Keratinocyte (primary cell): ENCODE measurements around the gene GBP4. TPM values are rescaled to one million over a fixed set of nuclear protein-coding genes. Genes with fewer than 3 reads are reported as not detected.

Experiments
- DNase-seq: peaks from one replicate; pipeline ENCODE4 v3.0.0-alpha.2; 2011; ENCODE audit warnings: low read depth, missing footprints, low spot score
- FAIRE-seq: peaks from 2 replicates; lab custom pipeline; 2011; peaks lifted over from hg19 to GRCh38; lab: Jason Lieb, UNC
- H2AFZ ChIP-seq: 2 replicates; pipeline ENCODE4 v1.6.0; 2012; ENCODE audit warnings: low read length, control low read depth, inconsistent platforms; ENCODE audit not compliant: control insufficient read depth
- H3K27ac ChIP-seq: 2 replicates; pipeline ENCODE4 v1.5.1; 2011; ENCODE audit warnings: low read length; ENCODE audit not compliant: control insufficient read depth, insufficient read depth
- H3K27me3 ChIP-seq: 3 replicates; pipeline ENCODE4 v1.6.0; 2011; ENCODE audit warnings: low read length; ENCODE audit not compliant: control insufficient read depth, insufficient read depth; ENCODE audit errors: extremely low read depth
- H3K36me3 ChIP-seq, 2 experiments: 2 replicates in 1 of 2; 3 replicates in 1 of 2; pipeline ENCODE4 v1.5.1; 2011; ENCODE audit warnings: low read length in 2 of 2, mild to moderate bottlenecking in 1 of 2; ENCODE audit not compliant: control insufficient read depth in 2 of 2, insufficient read depth in 2 of 2; ENCODE audit errors: extremely low read depth in 1 of 2
- H3K4me1 ChIP-seq: 3 replicates; pipeline ENCODE4 v1.5.1; 2011; ENCODE audit warnings: low read length; ENCODE audit not compliant: control insufficient read depth, insufficient read depth; ENCODE audit errors: extremely low read depth
- H3K4me2 ChIP-seq: 3 replicates; pipeline ENCODE4 v1.6.0; 2011; ENCODE audit warnings: low read depth, low read length; ENCODE audit not compliant: control insufficient read depth, insufficient read depth; ENCODE audit errors: extremely low read depth
- H3K4me3 ChIP-seq, 3 experiments: fragments of 200-600 bp in 1 of 3; sonication (generic) in 1 of 3; 2 replicates in 2 of 3; 3 replicates in 1 of 3; pipeline ENCODE4 v1.5.1; 2011 to 2016; ENCODE audit warnings: low read length in 3 of 3, mild to moderate bottlenecking in 3 of 3, control low read depth in 2 of 3, inconsistent platforms in 1 of 3, low read depth in 1 of 3, mixed read lengths in 1 of 3, mixed run types in 1 of 3, moderate library complexity in 1 of 3; ENCODE audit not compliant: control insufficient read depth in 2 of 3, insufficient read depth in 2 of 3; ENCODE audit errors: extremely low read depth in 1 of 3
- H3K79me2 ChIP-seq: 2 replicates; pipeline ENCODE4 v1.6.0; 2012; ENCODE audit warnings: low read length; ENCODE audit not compliant: control insufficient read depth, insufficient read depth
- H3K9ac ChIP-seq: 3 replicates; pipeline ENCODE4 v1.6.0; 2011; ENCODE audit warnings: low read length; ENCODE audit not compliant: control insufficient read depth, insufficient read depth; ENCODE audit errors: extremely low read depth
- H3K9me1 ChIP-seq: 3 replicates; pipeline ENCODE4 v1.6.0; 2011; ENCODE audit warnings: low read length; ENCODE audit not compliant: control insufficient read depth, insufficient read depth; ENCODE audit errors: extremely low read depth
- H3K9me3 ChIP-seq: 2 replicates; pipeline ENCODE4 v1.5.1; 2012; ENCODE audit warnings: low read depth, low read length; ENCODE audit not compliant: control insufficient read depth
- H4K20me1 ChIP-seq: 3 replicates; pipeline ENCODE4 v1.6.0; 2011; ENCODE audit warnings: low read length; ENCODE audit not compliant: control insufficient read depth, insufficient read depth; ENCODE audit errors: extremely low read depth
- CTCF ChIP-seq, 3 experiments: IDR thresholded peaks in 1 of 3; conservative IDR thresholded peaks in 1 of 3; optimal IDR thresholded peaks in 1 of 3; 2 replicates in 2 of 3; 3 replicates in 1 of 3; pipeline versions ENCODE3 to v1.5.1; 2011; ENCODE audit warnings: low read length in 3 of 3, mild to moderate bottlenecking in 3 of 3, moderate library complexity in 2 of 3, control low read depth in 1 of 3, inconsistent platforms in 1 of 3; ENCODE audit not compliant: insufficient read depth in 2 of 3; ENCODE audit errors: extremely low read depth in 1 of 3
- EZH2 ChIP-seq: IDR thresholded peaks from one replicate; pipeline ENCODE4 v1.6.1; 2012; ENCODE audit warnings: inconsistent platforms, mild to moderate bottlenecking, low read length, moderate library complexity
- dilution Hi-C: fragments of 300-500 bp; cut with MboI; formaldehyde crosslinking; loops from one replicate; pipeline ENCODE4 v1.7.0; 2020; ENCODE audit warnings: low sequenced_read_pairs; ENCODE audit not compliant: extremely low pct_ligation_motif_present
- polyA plus RNA-seq, 5 experiments: library from polyadenylated mRNA; depleted of rRNA in 3 of 5; stranded (reverse) in 3 of 5; stranded (forward) in 1 of 5; unstranded in 1 of 5; fragments of >200 nt; gene quantifications; 1 replicate in 1 of 5; 2 replicates in 3 of 5; 3 replicates in 1 of 5; pipeline versions ENCODE4 v1.2.1 to v1.2.3, GENCODE V29; 2011 to 2012; ENCODE audit warnings: missing spikeins in 2 of 5, low read depth in 1 of 5, low replicate concordance in 1 of 5

The GBP4 gene
- polyA plus RNA-seq, 1 donor (not counting 4 experiments of a cell fraction or from before 2014, with no cell fraction given) = 0.01 TPM

DNA sequence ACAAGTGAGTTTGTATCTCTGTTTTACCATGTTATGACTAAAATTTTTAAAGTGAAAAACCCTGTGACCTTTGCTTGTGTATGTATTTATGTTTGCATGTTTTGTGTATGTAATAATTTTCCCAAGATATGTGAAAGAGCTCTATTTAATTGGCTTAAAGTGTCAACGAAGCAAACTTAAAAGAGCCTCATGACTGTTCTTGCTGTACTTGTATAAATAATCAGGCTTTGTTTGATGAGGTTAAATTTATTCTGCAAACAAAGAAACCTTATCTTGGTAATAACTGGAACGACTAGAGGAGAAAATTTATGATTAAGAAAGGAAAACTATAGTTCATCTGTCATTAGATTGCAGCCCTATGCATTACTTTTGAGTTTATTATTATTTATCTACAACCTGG lies 29.6 kb downstream of the GBP4 start:
- no peaks in the 10 kb centered on the region for H3K27me3 ChIP-seq
- H3K4me3 ChIP-seq = no peak overlapping the region
- H3K36me3 ChIP-seq = no peaks in the 10 kb centered on the region
- no peaks in the 10 kb centered on the region for H3K9me3 ChIP-seq
- no peak overlapping the region for H2AFZ ChIP-seq
- no peaks in the 10 kb centered on the region for H3K4me1 ChIP-seq
- H3K9me1 ChIP-seq = no peaks in the 10 kb centered on the region
- dilution Hi-C loops = no loop called here
- H3K79me2 ChIP-seq = no peaks in the 10 kb centered on the region
- no peak overlapping the region for H3K27ac ChIP-seq
- no peak overlapping the region for H3K9ac ChIP-seq
- H4K20me1 ChIP-seq = no peaks in the 10 kb centered on the region
- FAIRE-seq (no peak), DNase-seq (no peak)
- H3K4me2 ChIP-seq = no peak overlapping the region
- TF ChIP-seq EZH2 = no peak
- no peak for TF ChIP-seq CTCF (optimal IDR thresholded peaks at IDR 0.05 in 1 of 3, IDR thresholded peaks at IDR 0.05 in 1 of 3, conservative IDR thresholded peaks at IDR 0.05 in 1 of 3; ENCODE audit: extremely low read depth in 1 of 3, insufficient read depth in 2 of 3, low read length in 3 of 3)

DNA sequence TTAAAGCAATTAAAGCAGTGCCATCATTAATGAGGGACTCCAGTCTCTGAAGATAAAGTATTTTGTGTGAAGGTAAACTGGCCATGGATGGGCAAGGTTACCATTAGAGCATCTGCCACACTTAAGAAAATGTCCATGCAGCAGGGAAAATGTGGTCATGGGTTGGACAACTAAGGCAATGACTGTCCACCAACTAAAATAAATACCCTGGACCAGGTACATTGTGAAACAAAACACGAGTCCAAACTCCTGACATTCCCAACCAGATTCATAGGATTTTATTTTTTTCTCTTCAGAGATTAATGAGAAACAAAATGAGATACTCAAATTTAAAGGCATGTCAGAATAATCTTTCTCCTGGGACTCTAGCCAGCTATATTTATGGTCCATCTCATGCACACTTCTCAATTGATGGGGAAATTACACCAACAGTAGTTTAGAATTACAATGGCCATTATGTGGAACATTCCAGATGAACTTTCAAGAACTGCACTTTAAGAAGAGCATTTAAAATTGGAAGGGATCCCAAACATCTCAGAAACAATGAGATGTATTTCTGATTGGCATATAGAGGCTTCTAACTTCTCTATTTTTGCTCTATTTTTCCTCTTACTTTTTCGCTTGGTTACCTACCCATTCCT lies 31.0 kb downstream of the GBP4 start:
- Histone ChIP-seq H3K9ac (no peak overlapping the region), H3K79me2 (no peaks in the 10 kb centered on the region), H3K27me3 (no peaks in the 10 kb centered on the region), H3K9me3 (no peaks in the 10 kb centered on the region), H3K4me3 (no peak overlapping the region), H3K4me1 (no peaks in the 10 kb centered on the region), H4K20me1 (no peaks in the 10 kb centered on the region), H3K9me1 (no peaks in the 10 kb centered on the region), H3K36me3 (no peaks in the 10 kb centered on the region), H3K27ac (no peak overlapping the region), H2AFZ (no peak overlapping the region), H3K4me2 (no peak overlapping the region)
- TF ChIP-seq EZH2 (no peak), CTCF (optimal IDR thresholded peaks at IDR 0.05 in 1 of 3, IDR thresholded peaks at IDR 0.05 in 1 of 3, conservative IDR thresholded peaks at IDR 0.05 in 1 of 3; ENCODE audit: extremely low read depth in 1 of 3, insufficient read depth in 2 of 3, low read length in 3 of 3) (no peak)
- dilution Hi-C loops = no loop called here
- FAIRE-seq (no peak), DNase-seq (no peak)
